HS-5 (cell line): ENCODE data around the gene ASXL3.

ENCODE experiments used
- DNase-seq: peaks from one replicate; pipeline ENCODE4 v3.0.0-alpha.2; 2012; ENCODE audit warnings: low read depth

ASXL3 gene

GRCh38 chr18:33583901-33584300, 5.9 kb downstream of the ASXL3 start:
- DNase-seq = no peak

- DNase-seq = no peak
Observed at GRCh38 chr18:33584548-33585430, 6.8 kb downstream of the ASXL3 start.

- no peak for DNase-seq
Observed at GRCh38 chr18:33585431-33585775, 7.4 kb downstream of the ASXL3 start.

GRCh38 chr18:33588361-33588760, 10.3 kb downstream of the ASXL3 start:
- DNase-seq = no peak

GRCh38 chr18:33593261-33593660, 15.2 kb downstream of the ASXL3 start:
- DNase-seq = no peak

- DNase-seq = no peak
Observed at GRCh38 chr18:33594799-33595198, 16.8 kb downstream of the ASXL3 start.

GRCh38 chr18:33596178-33596854, 18.3 kb downstream of the ASXL3 start:
- DNase-seq = peak; percentile 56

GRCh38 chr18:33600846-33601245, 22.8 kb downstream of the ASXL3 start:
- no peak for DNase-seq

GRCh38 chr18:33603454-33603853, 25.4 kb downstream of the ASXL3 start:
- DNase-seq = no peak

GRCh38 chr18:33605250-33605649, 27.2 kb downstream of the ASXL3 start:
- DNase-seq = no peak

GRCh38 chr18:33606621-33607020, 28.6 kb downstream of the ASXL3 start:
- DNase-seq = no peak

GRCh38 chr18:33611525-33612135, 33.6 kb downstream of the ASXL3 start:
- DNase-seq = no peak

GRCh38 chr18:33612632-33613031, 34.6 kb downstream of the ASXL3 start:
- DNase-seq = no peak

- DNase-seq = no peak
Observed at GRCh38 chr18:33616556-33616955, 38.5 kb downstream of the ASXL3 start.

- no peak for DNase-seq
Observed at GRCh38 chr18:33627114-33627513, 49.1 kb downstream of the ASXL3 start.

GRCh38 chr18:33630476-33630875, 52.5 kb downstream of the ASXL3 start:
- no peak for DNase-seq

- no peak for DNase-seq
Observed at GRCh38 chr18:33641141-33641540, 63.1 kb downstream of the ASXL3 start.

GRCh38 chr18:33644494-33644893, 66.5 kb downstream of the ASXL3 start:
- no peak for DNase-seq

- DNase-seq = no peak
Observed at GRCh38 chr18:33647365-33647764, 69.3 kb downstream of the ASXL3 start.

- no peak for DNase-seq
Observed at GRCh38 chr18:33652635-33653034, 74.6 kb downstream of the ASXL3 start.

- no peak for DNase-seq
Observed at GRCh38 chr18:33653231-33653630, 75.2 kb downstream of the ASXL3 start.

GRCh38 chr18:33656889-33657448, 79.0 kb downstream of the ASXL3 start:
- no peak for DNase-seq
